Inflammatory macrophage treated with lipopolysaccharide for 4 hours (primary cell): ENCODE results near the gene MRGPRD.

ENCODE experiments used
- DNase-seq: peaks from one replicate; pipeline ENCODE4 v3.0.0-alpha.2; 2020

MRGPRD gene, protein sequence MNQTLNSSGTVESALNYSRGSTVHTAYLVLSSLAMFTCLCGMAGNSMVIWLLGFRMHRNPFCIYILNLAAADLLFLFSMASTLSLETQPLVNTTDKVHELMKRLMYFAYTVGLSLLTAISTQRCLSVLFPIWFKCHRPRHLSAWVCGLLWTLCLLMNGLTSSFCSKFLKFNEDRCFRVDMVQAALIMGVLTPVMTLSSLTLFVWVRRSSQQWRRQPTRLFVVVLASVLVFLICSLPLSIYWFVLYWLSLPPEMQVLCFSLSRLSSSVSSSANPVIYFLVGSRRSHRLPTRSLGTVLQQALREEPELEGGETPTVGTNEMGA

DNA sequence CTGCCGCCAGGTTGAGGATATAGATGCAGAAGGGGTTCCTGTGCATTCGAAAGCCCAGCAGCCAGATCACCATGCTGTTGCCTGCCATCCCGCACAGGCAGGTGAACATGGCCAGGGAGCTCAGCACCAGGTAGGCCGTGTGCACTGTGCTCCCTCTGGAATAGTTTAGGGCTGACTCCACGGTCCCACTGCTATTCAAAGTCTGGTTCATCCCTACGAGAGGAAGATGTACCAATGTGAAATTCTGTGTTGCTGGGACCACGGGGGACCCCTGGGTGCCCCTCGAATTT, at the start of gene MRGPRD:
MRGPRD (minus strand) TSS at position 211 of the 290 bp plus-strand sequence; CDS start at position 211, 0 bp downstream.
- no peak for DNase-seq

DNA sequence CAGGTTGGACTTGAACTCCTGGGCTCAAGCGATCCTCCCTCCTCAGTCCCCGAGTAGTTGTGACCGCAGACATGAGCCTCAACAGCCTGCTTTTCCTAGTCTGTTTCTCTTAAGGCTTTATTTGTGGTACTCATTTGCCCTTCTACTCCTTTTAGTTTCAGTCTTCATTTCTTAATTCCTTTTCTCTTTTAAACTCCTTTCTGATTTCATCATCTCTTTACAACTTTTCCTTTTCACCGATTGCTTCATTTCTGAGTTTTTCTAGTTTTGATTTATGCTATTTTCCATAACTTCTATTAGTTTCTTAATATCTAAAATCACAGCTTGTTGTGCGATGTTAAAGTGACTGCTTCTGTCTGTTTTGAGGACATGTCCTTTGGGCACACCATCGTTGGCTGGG, 49.5 kb upstream of the MRGPRD start:
- peak; percentile 88 for DNase-seq

DNA sequence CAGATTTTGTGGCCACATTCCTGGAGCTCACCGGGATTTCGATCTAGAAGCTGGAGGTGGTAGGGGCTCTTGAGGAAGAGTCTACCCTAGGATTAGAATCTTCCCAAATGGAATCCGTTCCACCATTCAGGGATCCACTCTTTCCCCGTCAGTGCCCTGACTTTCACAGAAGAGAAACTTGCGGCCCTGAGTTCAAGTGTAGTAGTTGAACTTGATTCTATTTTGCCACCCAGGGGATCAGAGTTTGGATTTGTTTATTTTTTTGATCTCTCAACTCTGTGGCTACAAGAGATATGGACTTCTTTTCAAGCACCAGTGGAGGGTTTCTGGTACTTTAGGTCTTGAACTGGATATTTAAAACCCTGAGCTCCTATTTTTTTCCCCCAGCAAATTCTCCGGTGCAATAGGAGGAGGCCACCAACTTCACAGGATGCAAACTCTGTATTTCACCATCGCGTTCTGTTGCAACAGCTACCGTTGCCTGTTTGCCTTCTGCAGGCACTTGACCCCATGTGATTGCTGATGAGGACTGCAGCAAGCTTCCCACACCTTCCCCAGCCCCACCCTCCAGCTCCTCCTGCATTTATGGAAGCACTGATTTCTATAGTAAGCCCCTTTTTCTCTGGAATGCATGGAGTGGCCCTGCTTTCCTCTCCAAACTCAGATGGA, 47.1 kb upstream of the MRGPRD start:
- peak; percentile 94 for DNase-seq

DNA sequence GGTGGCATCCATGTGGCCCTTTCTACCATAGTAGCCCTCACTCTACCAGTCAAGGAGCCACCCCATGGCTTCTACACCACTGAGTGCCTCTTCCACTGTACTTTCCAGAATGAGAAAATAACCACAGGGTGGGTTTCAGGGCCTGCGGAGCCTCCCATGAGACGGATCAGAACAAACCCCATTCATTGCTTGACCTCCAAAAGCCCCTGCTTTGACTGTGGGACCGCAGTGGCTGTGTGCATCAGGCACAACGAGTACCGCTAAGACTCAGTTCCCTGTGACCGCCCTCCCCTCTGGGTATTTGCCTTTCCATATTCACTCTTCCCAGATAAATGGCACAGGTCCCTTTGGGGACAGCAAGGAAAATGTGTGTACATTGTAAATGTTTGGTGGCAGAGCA, 43.7 kb upstream of the MRGPRD start:
- DNase-seq = no peak

DNA sequence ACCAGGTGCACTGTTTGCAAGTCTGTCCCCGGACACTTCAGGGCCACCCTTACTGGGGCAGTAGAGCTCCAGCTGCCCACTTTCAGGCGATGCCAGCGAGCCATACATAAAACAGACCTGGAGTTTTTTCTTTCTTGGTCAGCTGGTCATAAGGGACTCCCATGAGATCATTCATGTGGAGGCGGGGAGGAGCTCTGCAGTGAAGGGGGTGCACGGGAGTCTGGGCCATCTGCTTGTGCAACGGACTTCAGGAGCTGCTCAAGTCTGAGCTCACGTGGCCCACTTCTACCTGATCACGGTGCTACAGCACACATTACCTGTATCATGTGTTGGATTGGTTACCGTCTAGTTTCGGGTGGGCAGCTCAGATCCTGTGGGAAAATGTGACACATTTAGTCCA, 41.5 kb upstream of the MRGPRD start:
- DNase-seq = peak; percentile 37

DNA sequence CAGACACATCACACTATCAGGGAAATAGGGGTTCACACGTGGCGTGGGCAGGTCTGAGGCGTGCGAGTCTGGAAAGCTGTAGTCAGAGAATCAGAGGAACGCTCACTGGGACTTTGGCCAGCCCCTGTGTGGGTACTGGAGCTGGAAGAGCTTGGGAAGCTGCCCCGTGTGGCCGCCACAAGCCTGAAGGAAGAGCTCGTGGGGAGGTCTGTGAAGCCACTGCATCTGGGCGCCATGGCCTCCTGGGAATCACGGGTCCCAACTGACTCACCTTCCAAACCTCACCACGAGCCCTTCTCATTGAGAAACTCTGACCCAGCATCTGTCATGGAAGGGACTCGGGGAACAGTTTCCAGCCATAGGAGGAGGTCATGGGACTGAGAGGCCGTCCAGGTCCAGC, 38.1 kb upstream of the MRGPRD start:
- no peak for DNase-seq

DNA sequence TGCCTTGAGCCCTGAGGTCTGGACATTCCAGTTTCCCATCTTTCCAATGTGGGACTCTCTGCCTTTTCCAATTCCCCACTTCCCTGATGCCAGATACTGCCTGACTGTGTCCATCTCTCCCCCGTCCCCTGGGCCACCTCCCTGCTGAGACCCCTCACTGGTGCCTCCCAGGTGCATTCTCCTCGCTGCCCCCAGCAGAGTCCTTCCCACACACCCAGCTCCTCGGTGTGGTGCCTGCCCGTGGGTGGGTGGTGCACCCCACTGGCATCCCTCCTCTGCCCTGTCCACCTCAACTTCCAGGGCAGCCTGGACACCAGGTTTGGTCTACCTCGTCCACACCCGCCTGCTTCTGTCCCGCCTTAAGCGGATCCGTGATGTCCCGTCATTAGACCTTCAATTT, 37.2 kb upstream of the MRGPRD start:
- no peak for DNase-seq

DNA sequence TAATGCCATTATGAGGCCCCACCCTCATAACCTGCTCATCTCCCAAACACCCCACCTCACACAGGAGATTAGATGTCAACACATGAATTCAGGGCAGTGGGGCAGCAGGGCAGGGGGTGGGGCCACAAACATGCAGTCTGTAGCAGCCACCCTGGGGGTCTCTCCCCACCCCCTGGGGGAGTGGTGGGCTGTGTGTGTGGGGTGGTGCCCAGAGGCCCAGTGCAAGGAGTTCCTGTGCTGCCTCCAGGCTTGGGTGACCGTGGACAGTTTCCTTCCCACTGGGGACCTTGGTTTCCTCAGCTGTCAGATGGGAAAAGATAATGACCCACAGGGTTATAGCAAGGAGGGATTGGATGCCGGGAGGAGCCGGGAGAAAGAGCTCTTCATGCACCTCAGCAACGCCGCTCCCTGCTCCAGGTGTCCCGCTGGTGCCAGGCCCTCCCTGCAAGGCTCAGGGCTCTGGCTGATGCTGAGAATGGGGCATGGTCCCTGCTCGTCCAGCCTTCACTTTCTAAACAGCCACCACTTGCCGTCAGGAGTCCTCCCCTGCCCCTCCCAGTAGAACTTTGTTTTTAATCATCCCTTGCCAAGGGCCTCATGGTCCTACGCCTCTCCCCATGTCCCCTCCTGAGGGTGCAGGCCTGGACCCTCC, 34.2 kb upstream of the MRGPRD start:
- no peak for DNase-seq

DNA sequence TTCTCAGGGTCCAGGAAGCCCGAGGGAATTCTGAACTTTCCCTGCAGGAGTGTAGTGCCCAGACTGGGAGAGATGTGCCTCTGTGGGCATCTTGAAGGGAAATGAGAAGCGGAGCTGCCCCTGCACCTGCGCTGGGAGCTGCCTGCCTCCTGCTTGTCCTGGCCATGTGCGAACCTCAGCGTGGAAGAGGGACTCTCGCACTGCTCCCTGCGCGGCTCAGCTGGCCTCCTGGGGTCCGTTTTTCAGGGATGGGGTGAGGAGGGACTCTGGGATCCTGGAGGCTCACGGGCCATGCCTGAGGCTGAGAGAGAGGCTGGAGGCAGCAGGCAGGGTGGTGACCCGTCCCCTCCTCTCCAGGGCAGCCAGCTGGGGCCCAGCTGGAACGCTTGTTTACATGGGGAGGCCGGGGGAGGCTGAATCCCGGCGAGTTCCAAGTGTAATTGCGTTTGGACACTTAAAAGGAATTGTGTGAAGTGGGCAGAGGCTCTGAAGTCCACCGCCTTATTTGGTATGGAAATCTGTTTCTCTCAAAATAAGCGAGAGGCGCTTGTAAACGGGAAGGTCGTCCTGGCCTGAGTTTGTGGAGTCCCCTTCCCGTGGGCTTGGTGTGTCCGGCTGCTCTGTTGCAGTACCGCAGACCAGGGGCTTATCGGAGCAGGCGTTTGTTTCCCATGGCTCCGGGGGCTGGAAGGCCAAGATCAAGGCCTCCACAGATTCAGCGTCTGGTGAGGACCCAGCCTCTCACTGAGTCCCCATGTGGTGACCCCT, 33.5 kb upstream of the MRGPRD start:
- DNase-seq = no peak

DNA sequence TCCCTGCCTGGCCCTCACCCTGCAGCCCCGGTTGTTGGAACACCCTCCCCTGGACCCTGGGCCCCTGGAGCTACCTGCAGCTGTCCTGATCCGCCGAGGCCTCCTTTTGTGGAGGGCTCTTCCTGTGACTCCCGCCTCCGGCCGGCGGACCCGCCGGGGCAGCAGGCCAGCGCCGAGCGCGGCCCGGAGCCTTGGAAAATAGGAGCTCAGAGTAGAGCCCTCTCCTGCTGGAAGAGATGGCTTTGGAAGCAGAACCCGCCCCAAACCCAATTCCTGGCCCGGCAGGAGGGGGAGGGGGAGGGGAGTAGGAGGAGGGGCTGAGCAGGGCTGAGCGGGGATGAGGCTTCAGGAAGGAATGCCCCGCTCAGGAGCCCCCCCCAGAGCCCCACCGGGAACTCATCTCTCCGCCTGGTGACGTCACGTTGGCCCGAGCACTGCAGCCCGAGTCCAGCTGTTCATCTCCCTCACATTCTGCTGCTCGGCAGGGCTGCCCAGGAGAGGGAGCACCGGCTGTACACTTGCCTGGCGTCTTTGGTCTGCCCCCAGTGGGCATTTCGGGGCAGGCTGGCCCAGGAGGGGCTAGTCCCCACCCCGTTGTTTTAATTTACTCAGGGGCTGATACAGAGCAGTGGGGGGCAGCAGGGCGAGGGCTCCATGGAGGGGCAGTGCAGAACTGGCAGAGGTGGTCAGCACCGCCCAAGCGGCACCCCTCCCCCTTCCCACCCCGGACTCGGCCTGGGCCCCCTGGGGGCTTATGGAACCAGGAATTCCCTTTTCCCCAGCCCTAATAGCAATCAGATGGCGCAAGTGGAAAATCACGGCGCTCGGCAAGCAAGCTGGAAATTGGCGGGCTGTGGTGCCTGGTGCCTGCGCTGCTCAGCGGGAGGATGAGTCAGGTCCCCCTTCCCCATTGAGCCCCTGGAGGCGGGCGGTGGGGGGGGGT, 32.5 kb upstream of the MRGPRD start, which contains the start of gene MRGPRF:
MRGPRF (minus strand) TSS at position 238 of the 943 bp plus-strand sequence. CDS start 3,345 bp downstream, outside the sequence.
- DNase-seq = peak; percentile 31

DNA sequence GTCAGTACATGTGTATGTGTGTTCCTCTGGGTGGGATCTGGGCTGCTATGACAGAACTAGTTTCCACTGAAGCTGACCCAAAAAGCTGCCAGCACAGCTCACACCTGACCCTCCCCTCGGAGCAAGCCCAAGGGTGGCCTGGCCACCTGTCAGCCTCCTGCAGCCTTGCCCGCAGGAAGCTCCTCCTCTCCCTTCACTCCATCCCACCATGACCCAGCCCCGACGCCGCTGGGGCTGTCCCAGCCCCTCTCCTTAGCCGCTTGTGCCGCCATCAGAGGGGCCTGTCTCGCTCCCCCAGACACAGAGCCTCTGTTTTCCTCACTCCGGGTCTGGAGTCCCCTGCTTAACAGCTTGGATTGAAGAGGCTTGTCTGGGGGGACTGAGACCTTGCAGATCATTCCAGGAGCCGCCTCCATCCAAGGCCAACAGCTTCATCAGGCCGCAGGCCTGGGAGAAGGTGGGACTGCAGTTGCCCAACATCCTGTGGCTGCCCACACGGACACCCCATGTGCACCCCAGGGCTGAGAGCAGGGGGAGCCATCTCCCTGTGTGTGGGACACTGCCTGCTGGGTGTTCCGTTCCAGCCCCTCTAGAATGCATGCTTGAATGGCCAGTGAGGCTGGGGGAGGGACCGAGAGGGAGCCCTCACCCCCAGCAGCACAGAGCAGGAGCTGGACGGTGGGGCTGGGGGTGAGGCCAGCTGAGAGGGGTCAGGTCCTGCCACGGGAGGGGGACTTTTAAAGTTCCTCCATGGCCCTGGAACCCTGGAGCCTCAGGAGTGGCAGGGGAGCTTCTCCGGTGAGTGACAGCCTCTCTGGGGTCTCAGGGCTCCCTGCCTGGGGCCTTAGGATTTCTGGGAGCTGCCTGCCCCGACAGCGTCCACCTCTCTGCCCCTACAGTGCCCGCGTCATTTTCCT, 31.6 kb upstream of the MRGPRD start:
- DNase-seq = no peak

DNA sequence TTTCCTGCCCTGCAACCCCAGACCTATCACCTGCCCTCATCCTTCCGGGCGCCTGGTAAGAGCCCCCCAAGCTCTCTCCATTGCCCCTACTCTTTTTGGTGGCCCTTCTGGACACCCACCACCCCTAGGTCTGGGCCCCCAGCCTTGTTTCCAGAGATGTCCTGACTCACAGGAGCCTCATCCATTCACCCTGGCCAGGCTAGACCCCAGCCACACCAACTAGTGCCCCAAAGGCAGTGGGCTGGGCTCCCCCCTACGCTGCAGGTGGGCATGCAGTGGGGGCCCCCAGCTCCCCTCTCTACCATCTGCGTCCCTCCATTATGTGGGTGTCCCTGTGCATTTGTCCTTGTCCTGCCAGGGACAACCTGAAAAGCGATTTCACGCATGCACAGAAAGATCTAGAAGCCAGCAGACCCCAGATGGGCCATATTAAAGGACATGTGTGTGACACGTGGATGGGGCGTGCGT, 30.9 kb upstream of the MRGPRD start:
- no peak for DNase-seq

DNA sequence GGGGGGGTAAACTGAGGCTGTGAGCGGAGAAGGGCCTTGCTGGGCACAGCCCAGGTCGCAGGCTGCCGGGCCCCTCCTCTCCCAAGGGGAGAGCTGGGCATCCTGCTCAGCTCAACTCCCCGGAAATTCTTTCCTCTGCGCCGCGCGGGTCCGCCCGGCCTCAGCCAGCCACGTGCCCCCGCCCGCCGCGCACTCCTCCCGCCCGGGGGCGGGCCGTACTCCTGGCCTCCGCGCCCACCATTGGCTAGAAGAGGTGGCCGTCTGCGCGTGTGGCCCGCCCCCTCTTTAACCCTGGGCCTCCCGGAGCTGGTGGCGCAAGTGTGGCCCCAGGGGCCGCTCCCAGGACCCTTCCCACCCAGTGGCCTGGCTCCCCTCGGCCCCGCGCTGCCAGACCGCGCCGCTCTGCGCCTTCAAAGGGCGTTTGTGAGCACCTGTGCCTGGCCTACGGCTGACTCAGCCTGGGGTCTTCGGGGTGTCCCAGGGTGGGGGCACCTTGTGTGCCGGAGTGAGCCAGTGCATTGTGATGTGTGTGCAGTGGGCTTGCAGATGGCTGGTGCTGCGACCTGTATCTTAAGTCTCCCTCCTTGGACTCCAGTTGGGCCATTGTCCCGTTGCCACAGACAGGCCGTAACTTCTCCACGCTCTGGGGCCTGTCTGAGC, 30.3 kb upstream of the MRGPRD start:
- peak; percentile 75 for DNase-seq

DNA sequence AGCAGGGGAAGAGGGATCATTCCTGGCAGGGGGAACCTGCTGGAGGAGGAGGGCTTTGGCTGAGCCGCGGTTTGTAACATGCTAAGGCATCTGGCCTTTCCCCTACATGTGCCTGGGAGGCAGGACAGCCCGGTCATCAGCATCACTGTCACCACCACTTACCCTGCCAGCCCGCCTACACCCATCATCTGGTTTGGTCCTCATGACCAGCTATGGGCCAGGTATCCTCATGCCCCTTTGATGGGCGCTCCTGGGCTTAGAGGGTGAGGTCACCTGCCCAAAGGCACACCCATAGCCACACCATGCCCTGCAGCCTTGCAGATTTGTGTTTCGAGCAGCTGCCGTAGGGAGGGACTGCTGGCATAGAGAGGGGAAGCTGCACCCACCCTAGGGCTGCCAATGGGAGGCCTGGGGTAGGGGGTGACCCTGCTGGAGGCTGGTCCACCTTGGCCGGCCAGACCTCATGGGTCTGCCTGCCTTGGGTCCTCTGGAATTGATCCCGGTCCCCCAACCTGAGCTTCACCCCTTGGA, 29.6 kb upstream of the MRGPRD start:
- peak; percentile 40 for DNase-seq

DNA sequence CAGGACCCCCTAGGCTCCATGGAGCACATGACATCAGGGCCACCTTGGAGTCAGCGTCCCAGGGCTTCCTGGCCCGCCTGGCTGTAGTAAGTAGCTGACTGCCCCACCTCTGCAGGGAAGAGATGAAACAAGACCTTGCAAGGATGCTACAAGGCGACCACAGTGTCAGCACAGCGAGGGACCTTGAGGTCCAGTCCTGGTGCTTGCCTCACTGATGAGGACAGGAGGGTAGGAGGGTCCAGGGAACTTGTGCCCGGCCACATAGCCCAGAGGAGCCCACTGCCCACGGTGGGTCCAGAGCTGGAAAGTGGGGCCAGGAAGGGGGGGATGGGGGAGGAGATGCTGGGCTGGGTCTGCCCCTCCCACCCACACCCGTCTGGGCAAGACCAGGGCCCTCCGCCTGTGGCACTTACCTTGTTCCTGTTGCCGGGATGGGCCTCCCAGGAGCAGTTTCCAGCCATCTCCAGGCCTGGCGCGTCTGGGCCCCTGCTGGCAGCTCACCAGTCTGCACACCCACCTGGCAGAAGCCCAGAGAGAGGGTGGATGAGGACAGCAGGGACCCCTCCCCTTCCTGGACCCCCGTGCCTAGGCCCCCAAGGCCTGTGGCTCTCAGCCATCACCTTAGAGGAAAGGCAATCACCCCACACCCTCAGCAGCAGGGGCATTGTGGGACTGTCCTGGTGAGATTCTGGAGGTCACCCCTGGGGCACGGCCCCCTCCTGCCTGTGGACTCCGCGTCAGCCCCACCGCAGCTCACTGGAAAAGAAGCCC, 28.8 kb upstream of the MRGPRD start:
- DNase-seq = no peak

DNA sequence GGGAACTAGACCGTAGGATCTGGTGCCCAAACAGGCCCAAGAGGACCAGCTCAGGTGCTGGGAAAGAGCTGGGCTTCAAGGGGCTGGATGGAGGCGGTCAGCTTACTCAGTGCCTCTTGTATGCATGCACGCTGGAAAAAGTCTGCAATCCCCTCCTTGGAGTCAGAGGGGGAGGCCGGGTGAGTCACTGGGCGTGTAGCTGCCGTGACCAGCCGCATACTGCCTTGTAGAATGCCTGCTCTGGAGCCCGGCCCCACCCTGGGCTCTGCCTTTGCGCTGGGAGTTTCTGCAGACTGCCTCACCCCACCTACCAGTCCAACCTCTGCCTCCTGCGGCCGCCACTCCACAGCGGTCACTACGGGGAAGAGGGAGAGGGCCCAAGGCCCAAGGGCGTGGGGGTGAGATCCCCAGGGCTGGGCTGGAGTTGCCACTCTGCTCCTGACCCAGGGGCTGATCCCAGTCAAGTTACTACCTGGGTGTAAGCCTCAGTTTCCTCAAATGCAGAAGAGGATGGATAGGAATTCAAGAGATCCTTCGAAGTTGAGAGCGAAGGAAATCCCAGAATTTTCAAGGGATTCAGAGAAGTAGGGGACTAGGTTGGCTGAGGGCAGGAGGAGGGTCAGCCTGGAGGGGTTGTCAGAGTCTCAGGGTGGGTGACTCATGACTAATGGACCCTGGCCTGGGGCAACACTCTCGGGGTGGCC, 28.1 kb upstream of the MRGPRD start:
- peak; percentile 66 for DNase-seq

DNA sequence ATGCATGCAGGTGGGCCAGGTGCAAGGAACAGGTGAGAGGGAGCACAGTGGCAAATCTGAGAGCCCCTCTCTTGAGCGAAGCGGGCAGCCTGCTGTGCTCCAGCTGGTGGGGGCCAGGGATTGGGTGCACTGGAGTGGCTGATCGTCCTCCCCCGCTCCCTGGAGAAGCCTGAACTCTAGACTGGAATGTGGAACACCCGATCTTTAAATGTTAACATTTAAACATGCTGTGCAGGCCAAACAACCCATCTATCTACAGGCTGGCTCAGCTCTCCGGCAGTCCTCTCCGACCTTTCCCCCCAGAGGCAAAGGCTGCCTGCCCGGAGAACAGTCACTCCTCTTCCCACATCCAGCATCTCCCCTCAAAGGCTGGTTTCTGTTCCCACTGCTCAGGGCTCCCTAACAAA, 27.2 kb upstream of the MRGPRD start:
- no peak for DNase-seq

DNA sequence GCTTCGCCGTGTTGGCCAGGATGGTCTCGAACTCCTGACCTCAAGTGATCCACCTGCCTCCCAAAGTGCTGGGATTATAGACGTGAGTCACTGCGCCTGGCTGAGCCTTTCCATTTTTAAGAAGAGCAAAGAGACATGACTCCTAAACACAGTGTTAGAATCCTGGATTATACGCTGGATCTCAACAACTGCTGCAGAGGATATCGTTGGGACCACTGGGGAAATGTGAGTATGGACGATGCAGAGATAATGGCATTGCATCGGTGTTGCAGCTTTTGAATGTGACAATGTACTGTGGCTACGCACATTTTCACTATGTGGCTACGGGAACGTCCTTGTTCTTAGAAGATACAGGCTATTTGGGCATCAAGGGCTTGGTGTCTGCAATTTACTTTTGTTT, 26.0 kb upstream of the MRGPRD start:
- no peak for DNase-seq
